ENCODE data around the gene RBM7.

Gene RBM7

GRCh38 chr11:114395736-114396135 is 4.7 kb upstream of the RBM7 start:
- H3K4me3 ChIP-seq (replicated peaks; ENCODE audit: low read depth, low read length), result no peak overlapping the region
- TF ChIP-seq CTCF (IDR thresholded peaks at IDR 0.05; ENCODE audit: low read depth, low read length, missing control alignments), result peak; percentile 44
- no peak for DNase-seq (ENCODE audit: extremely low read depth, low read depth)

GRCh38 chr11:114396916-114397315 is 3.5 kb upstream of the RBM7 start:
- no peak for TF ChIP-seq CTCF (IDR thresholded peaks at IDR 0.05; ENCODE audit: low read depth, low read length, missing control alignments)
- no peak overlapping the region for H3K4me3 ChIP-seq (replicated peaks; ENCODE audit: low read depth, low read length)
- DNase-seq (ENCODE audit: extremely low read depth, low read depth), result no peak

- no peak for DNase-seq (ENCODE audit: extremely low read depth, low read depth)
- no peak overlapping the region for H3K4me3 ChIP-seq (replicated peaks; ENCODE audit: low read depth, low read length)
- no peak for TF ChIP-seq CTCF (IDR thresholded peaks at IDR 0.05; ENCODE audit: low read depth, low read length, missing control alignments)
Observed at GRCh38 chr11:114397349-114397982, 3.0 kb upstream of the RBM7 start.

- peak overlapping the region; percentile 93; the same call in 1 of the 2 replicates for H3K4me3 ChIP-seq (replicated peaks; ENCODE audit: low read depth, low read length)
- TF ChIP-seq CTCF (IDR thresholded peaks at IDR 0.05; ENCODE audit: low read depth, low read length, missing control alignments), result no peak
- no peak for DNase-seq (ENCODE audit: extremely low read depth, low read depth)
Observed at GRCh38 chr11:114398303-114398920, 2.1 kb upstream of the RBM7 start.

GRCh38 chr11:114399490-114400215 is 813 bp upstream of the RBM7 start:
- no peak for TF ChIP-seq CTCF (IDR thresholded peaks at IDR 0.05; ENCODE audit: low read depth, low read length, missing control alignments)
- H3K4me3 ChIP-seq (replicated peaks; ENCODE audit: low read depth, low read length), result peak overlapping the region; percentile 93
- DNase-seq (ENCODE audit: extremely low read depth, low read depth), result no peak

GRCh38 chr11:114400915-114401223 is 403 bp downstream of the RBM7 start:
- H3K4me3 ChIP-seq (replicated peaks; ENCODE audit: low read depth, low read length), result peak overlapping the region; percentile 93
- DNase-seq (ENCODE audit: extremely low read depth, low read depth), result no peak
- no peak for TF ChIP-seq CTCF (IDR thresholded peaks at IDR 0.05; ENCODE audit: low read depth, low read length, missing control alignments)

Measured in HFF-Myc (cell line).